HCT116 (cell line): ENCODE results near the gene CDR2. TPM values are rescaled to one million over a fixed set of nuclear protein-coding genes. Genes with fewer than 3 reads are reported as not detected.

Experiments used
- ATAC-seq: fragments of 200-7000 bp; cut with Tn5 transposase; 2 replicates; pipeline ENCODE4 v1.9.1; 2020; ENCODE audit warnings: mild to moderate bottlenecking, moderate library complexity
- BruUV-seq: library from RNA; stranded (reverse); fragments of 400-500 nt; replicated peaks from 2 replicates; lab custom pipeline; 2021; lab: Mats Ljungman, UMichigan
- CTCF ChIA-PET: fragments of 300-600 bp; sonication (Branson Sonifier 250); formaldehyde crosslinking; loops from one replicate; lab custom pipeline; 2021; ENCODE audit warnings: antibody characterized with exemption; lab: Charles Lee
- POLR2A ChIA-PET: fragments of 300-600, 350-600 bp; sonication (Branson Sonifier 250); formaldehyde crosslinking; loops from one replicate; lab custom pipeline; 2021; ENCODE audit warnings: antibody characterized with exemption; lab: Charles Lee
- RAD21 ChIA-PET, 2 experiments: fragments of 300-600 bp; sonication (Branson Sonifier 250); formaldehyde crosslinking; loops; one replicate each; lab custom pipeline; 2023; ENCODE audit warnings: low total read pairs in 2 of 2; ENCODE audit not compliant: uncharacterized antibody in 2 of 2, unreplicated experiment in 2 of 2, low non-redundant PET in 1 of 2; lab: Charles Lee
- DNase-seq: peaks from one replicate; pipeline ENCODE4 v3.0.0-alpha.2; 2010; ENCODE audit warnings: low read depth, low spot score
- H2AFZ ChIP-seq: fragments of 200-600 bp; shearing (Covaris generic), sonication (generic); 2 replicates; pipeline ENCODE4 v1.6.1; 2017; ENCODE audit warnings: low read depth, mixed run types, mixed read lengths, antibody characterized with exemption, low read length; ENCODE audit not compliant: poor library complexity, severe bottlenecking
- H3K27ac ChIP-seq: 2 replicates; pipeline ENCODE4 v1.5.1; 2012; ENCODE audit warnings: low read depth, low read length
- H3K27me3 ChIP-seq: fragments of 200-600 bp; sonication (generic); 2 replicates; pipeline ENCODE4 v1.6.1; 2016; ENCODE audit warnings: mixed run types, low read length, mixed read lengths; ENCODE audit not compliant: insufficient read depth
- H3K36me3 ChIP-seq, 2 experiments: fragments of 200-500 bp in 1 of 2; fragments of 200-600 bp in 1 of 2; sonication (Bioruptor generic) in 1 of 2; sonication (generic) in 1 of 2; 2 replicates each; pipeline versions ENCODE4 v1.5.1 to v1.6.1; 2014 to 2016; ENCODE audit warnings: low read length in 2 of 2, inconsistent platforms in 1 of 2, mixed read lengths in 1 of 2, mixed run types in 1 of 2; ENCODE audit not compliant: insufficient read depth in 2 of 2, control insufficient read depth in 1 of 2
- H3K4me1 ChIP-seq, 2 experiments: fragments of 200-600 bp in 1 of 2; sonication (generic) in 1 of 2; 2 replicates each; pipeline versions ENCODE4 v1.5.1 to v1.6.1; 2012 to 2017; ENCODE audit warnings: low read length in 2 of 2, inconsistent platforms in 1 of 2, mild to moderate bottlenecking in 1 of 2, mixed read lengths in 1 of 2, mixed run types in 1 of 2, moderate library complexity in 1 of 2; ENCODE audit not compliant: insufficient read depth in 2 of 2, control insufficient read depth in 1 of 2
- H3K4me2 ChIP-seq: fragments of 200-600 bp; sonication (generic); 2 replicates; pipeline ENCODE4 v1.6.1; 2017; ENCODE audit warnings: mixed run types, low read length, mixed read lengths
- H3K4me3 ChIP-seq, 2 experiments: fragments of 200-600 bp in 1 of 2; sonication (generic) in 1 of 2; replicated peaks in 1 of 2; 2 replicates each; pipeline ENCODE4 v1.5.1; 2011 to 2016; ENCODE audit warnings: low read length in 2 of 2, control low read depth in 1 of 2, low read depth in 1 of 2, mild to moderate bottlenecking in 1 of 2, mixed read lengths in 1 of 2, mixed run types in 1 of 2
- H3K79me2 ChIP-seq: fragments of 200-600 bp; sonication (generic); 2 replicates; pipeline ENCODE4 v1.6.1; 2017; ENCODE audit warnings: mild to moderate bottlenecking, mixed run types, low read length, moderate library complexity, mixed read lengths; ENCODE audit not compliant: insufficient read depth
- H3K9ac ChIP-seq: fragments of 200-600 bp; sonication (generic); 2 replicates; pipeline ENCODE4 v1.6.1; 2016; ENCODE audit warnings: low read length, mixed read lengths
- H3K9me2 ChIP-seq: fragments of 200-600 bp; sonication (generic), shearing (Covaris generic); 2 replicates; pipeline ENCODE4 v1.6.1; 2017; ENCODE audit warnings: mixed run types, mild to moderate bottlenecking, moderate library complexity; ENCODE audit not compliant: insufficient read depth
- H3K9me3 ChIP-seq, 2 experiments: fragments of 200-500 bp in 1 of 2; fragments of 200-600 bp in 1 of 2; sonication (Bioruptor generic) in 1 of 2; sonication (generic) in 1 of 2; 2 replicates each; pipeline ENCODE4 v1.6.1; 2014 to 2017; ENCODE audit warnings: low read length in 2 of 2, mixed read lengths in 2 of 2, inconsistent platforms in 1 of 2, low read depth in 1 of 2, mild to moderate bottlenecking in 1 of 2, mixed run types in 1 of 2, moderate library complexity in 1 of 2; ENCODE audit not compliant: control insufficient read depth in 1 of 2, insufficient read depth in 1 of 2
- H4K20me1 ChIP-seq: fragments of 200-600 bp; sonication (generic), shearing (Covaris generic); 2 replicates; pipeline ENCODE4 v1.6.1; 2017; ENCODE audit warnings: mixed run types, mild to moderate bottlenecking, moderate library complexity; ENCODE audit not compliant: insufficient read depth
- CBX3 ChIP-seq: IDR thresholded peaks from 2 replicates; pipeline ENCODE4 v1.6.1; 2012; ENCODE audit warnings: low read depth
- EGR1 ChIP-seq: IDR thresholded peaks from 2 replicates; pipeline ENCODE4 v1.6.1; 2012; ENCODE audit warnings: low read depth
- EZH2 ChIP-seq: fragments of 200-600 bp; sonication (generic); IDR thresholded peaks from 2 replicates; pipeline ENCODE4 v1.6.1; 2017; ENCODE audit warnings: antibody characterized with exemption, mixed run types
- POLR2A ChIP-seq: IDR thresholded peaks from 2 replicates; pipeline ENCODE4 v1.7.0; 2011; ENCODE audit warnings: borderline replicate concordance; ENCODE audit not compliant: insufficient read depth, insufficient read length; ENCODE audit errors: extremely low read depth
- RAD21 ChIP-seq: IDR thresholded peaks from 2 replicates; pipeline ENCODE4 v1.6.1; 2012; ENCODE audit warnings: low read depth, mild to moderate bottlenecking
- intact Hi-C: fragments of 100-400 bp; cut with micrococcal nuclease; formaldehyde crosslinking; loops from 2 replicates; pipeline ENCODE4 v1.10.0; 2022
- total RNA-seq: library from RNA; stranded (reverse); gene quantifications from one replicate; pipeline ENCODE4 v1.2.1, GENCODE V29; 2021; ENCODE audit not compliant: unreplicated experiment
- TF ChIP-seq, protein P1 (sequence below): IDR thresholded peaks from 2 replicates; pipeline ENCODE4 v1.6.1; 2011; ENCODE audit warnings: mild to moderate bottlenecking, low read length, moderate library complexity; ENCODE audit not compliant: insufficient replicate concordance; ENCODE audit errors: extremely low read depth

Gene CDR2
- total RNA-seq, 1 experiment from 2014 or later = 27.3 TPM

DNA sequence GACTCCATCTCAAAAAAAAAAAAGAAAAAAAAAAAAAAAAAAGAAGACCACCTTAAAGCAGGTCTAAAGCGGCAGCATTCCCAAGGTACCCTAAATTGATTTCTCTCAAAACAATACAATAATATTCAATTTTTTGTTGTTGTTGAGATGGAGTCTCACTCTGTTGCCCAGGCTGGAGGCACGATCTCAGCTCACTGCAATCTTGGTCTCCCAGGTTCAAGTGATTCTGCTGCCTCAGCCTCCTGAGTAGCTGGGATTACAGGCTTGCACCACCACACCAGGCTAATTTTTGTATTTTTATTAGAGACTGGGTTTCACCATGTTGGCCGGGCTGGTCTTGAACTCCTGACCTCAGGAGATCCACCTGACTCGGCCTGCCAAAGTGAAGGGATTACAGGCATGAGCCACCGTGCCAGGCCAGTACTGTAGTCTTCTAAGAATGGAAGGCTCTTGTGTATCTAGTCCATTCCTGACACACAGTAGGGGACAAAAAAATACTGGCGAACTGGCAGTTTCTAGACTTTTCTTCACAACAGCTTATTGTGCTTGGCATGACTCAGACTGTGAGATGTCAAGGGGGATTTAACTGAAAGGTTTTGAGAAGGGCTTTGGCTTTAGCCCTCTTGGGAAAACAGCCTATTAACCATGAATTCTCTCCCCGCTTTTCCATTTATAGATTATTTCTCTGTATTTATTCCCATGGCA lies 17.3 kb downstream of the CDR2 start:
- no peaks in the 10 kb centered on the region for H3K9me2 ChIP-seq
- DNase-seq (no peak), ATAC-seq (no peak)
- no peak overlapping the region for H3K4me3 ChIP-seq
- no TSS peak for BruUV-seq
- H2AFZ ChIP-seq = no peak overlapping the region
- 0 out of 4 replicates have a peak, but pooled peaks cover 0 to 4% of the 10 kb centered on the region in 2 experiments for H3K36me3 ChIP-seq
- no peaks in the 10 kb centered on the region for H3K27me3 ChIP-seq
- TF ChIP-seq EZH2 = no peak
- TF ChIP-seq, protein P1, sequence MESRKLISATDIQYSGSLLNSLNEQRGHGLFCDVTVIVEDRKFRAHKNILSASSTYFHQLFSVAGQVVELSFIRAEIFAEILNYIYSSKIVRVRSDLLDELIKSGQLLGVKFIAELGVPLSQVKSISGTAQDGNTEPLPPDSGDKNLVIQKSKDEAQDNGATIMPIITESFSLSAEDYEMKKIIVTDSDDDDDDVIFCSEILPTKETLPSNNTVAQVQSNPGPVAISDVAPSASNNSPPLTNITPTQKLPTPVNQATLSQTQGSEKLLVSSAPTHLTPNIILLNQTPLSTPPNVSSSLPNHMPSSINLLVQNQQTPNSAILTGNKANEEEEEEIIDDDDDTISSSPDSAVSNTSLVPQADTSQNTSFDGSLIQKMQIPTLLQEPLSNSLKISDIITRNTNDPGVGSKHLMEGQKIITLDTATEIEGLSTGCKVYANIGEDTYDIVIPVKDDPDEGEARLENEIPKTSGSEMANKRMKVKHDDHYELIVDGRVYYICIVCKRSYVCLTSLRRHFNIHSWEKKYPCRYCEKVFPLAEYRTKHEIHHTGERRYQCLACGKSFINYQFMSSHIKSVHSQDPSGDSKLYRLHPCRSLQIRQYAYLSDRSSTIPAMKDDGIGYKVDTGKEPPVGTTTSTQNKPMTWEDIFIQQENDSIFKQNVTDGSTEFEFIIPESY = no peak
- no peak overlapping the region for H3K9ac ChIP-seq
- H4K20me1 ChIP-seq = peaks cover 12% of the 10 kb centered on the region; the same call in 1 of the 2 replicates
- H3K27ac ChIP-seq = no peak overlapping the region
- CTCF ChIA-PET = no interaction called here
- intact Hi-C loops = no loop called here
- RAD21 ChIA-PET = no interaction called here
- H3K4me1 ChIP-seq = peaks cover 26 to 33% of the 10 kb centered on the region in 2 experiments
- H3K4me2 ChIP-seq = no peak overlapping the region
- no peaks in the 10 kb centered on the region for H3K9me3 ChIP-seq
- POLR2A ChIA-PET = no interaction called here
- H3K79me2 ChIP-seq = peaks cover 78% of the 10 kb centered on the region

- ChIA-PET RAD21 (no interaction called here), CTCF (no interaction called here), POLR2A (no interaction called here)
- TF ChIP-seq, protein P1 = no peak
- no peak for TF ChIP-seq CBX3
- no peak for TF ChIP-seq POLR2A
- no peak for TF ChIP-seq EGR1
- no peak for TF ChIP-seq RAD21
- Histone ChIP-seq H2AFZ (no peak overlapping the region), H3K4me3 (no peak overlapping the region), H3K36me3 (no peaks in the 10 kb centered on the region), H3K27me3 (no peaks in the 10 kb centered on the region), H3K27ac (no peak overlapping the region), H4K20me1 (peaks cover 12% of the 10 kb centered on the region; the same call in 1 of the 2 replicates), H3K9me2 (no peaks in the 10 kb centered on the region), H3K9me3 (no peaks in the 10 kb centered on the region), H3K4me1 (peaks cover 26 to 33% of the 10 kb centered on the region in 2 experiments), H3K4me2 (no peak overlapping the region), H3K79me2 (peaks cover 82% of the 10 kb centered on the region), H3K9ac (no peak overlapping the region)
- DNase-seq (no peak), ATAC-seq (no peak)
- intact Hi-C loops = no loop called here
- no TSS peak for BruUV-seq
These were observed 18.9 kb downstream of the CDR2 start for GRCh38 chr16:22355487-22355908.
